GM12891 (cell line): Measurements from ENCODE around the gene MBD6.

Experiments used
- PAX5 ChIP-seq: IDR thresholded peaks from 2 replicates; pipeline ENCODE4 v1.6.1; 2011; ENCODE audit warnings: low read length, moderate library complexity, mild to moderate bottlenecking; ENCODE audit not compliant: insufficient read depth, severe bottlenecking
- POLR2A ChIP-seq: IDR thresholded peaks from 2 replicates; pipeline ENCODE4 v1.6.1; 2011; ENCODE audit warnings: low read depth, low read length, control low read depth
- POLR2AphosphoS5 ChIP-seq: IDR thresholded peaks from 2 replicates; pipeline ENCODE4 v1.6.1; 2011; ENCODE audit warnings: low read depth, low read length, control low read depth
- POU2F2 ChIP-seq: IDR thresholded peaks from 2 replicates; pipeline ENCODE4 v1.6.1; 2011; ENCODE audit warnings: low read depth, mild to moderate bottlenecking, control low read depth, low read length, moderate library complexity
- SPI1 ChIP-seq: IDR thresholded peaks from 2 replicates; pipeline ENCODE4 v1.6.1; 2011; ENCODE audit warnings: low read depth, low read length, control low read depth
- TAF1 ChIP-seq: IDR thresholded peaks from 2 replicates; pipeline ENCODE4 v1.6.1; 2011; ENCODE audit warnings: low read depth, low read length, control low read depth

- TF ChIP-seq POLR2A, result 0 out of 2 replicates have a peak, but pooled peaks have one; percentile 1
- TF ChIP-seq POLR2AphosphoS5, result no peak; the same call in 1 of the 2 replicates
- no peak for TF ChIP-seq TAF1
- no peak for TF ChIP-seq POU2F2
- no peak for TF ChIP-seq PAX5
- no peak for TF ChIP-seq SPI1
Observed at GRCh38 chr12:57518176-57518919, 4.3 kb upstream of the MBD6 start.
